ENCODE results near the gene BAD.

BAD gene

DNA sequence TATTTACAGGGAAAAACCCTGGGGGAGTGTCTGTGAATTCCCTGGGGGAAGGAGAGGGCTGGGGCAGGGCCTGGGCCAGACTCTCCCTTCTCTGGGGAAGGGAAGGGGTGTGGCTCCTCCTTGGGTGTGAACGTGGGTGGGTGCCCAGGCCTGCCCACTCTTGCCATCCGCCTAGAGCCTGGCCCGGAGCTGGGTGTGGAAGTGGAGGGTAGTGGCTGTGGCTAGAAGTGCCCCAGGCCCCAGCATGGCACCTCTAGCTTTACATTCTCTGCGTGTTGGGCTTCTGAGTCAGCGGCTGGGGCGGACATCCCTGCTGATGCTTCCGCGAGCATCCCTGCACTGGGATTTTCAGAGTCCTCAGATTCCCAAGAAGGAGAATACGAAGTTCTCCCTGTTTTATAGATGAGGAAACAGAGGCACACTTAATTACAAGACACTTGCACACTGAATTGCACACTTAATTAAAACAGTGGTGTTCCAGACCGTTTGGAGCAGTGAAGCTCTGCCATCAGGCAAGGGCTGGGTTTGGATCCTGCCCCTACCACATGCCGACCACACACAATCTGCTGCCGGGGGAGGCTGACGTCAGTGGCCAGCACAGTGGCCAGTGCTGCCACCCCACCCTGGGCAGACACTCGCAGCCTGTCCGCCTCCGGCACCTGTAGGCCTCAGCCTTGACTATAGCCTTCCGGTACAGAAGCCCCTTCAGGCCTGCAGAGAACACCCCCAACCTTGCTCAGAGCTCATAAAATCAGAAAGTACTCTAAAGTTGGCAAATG lies 7.6 kb downstream of the BAD start:
- Mint-ChIP-seq H3K36me3 (ENCODE audit: low read depth) (peaks cover 5% of the 10 kb centered on the region), H3K27me3 (no peaks in the 10 kb centered on the region), H3K4me1 (ENCODE audit: low read depth) (peaks cover 8% of the 10 kb centered on the region), H3K4me3 (no peak overlapping the region), H3K9me3 (no peaks in the 10 kb centered on the region), H3K27ac (no peak overlapping the region)

DNA sequence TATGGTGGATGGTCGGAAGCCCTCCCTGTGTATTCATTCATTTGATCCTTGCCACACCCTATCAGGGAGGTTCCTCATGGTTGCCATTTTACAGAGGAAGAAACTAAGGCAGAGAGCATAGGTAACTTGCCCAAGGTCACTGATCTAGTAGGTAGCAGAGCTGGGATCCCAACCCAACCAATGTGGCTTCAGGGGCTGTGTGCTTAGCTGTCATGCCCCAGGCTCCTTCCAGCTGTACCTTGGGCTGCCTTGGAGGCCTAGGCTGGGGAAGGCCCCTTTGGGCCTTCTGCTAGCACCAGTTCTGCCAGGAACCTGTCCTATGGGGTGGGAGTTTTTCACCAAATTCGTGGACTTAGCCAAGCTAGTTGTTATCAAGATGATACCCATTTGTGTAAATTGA lies 8.6 kb downstream of the BAD start:
- Mint-ChIP-seq H3K27me3 (no peaks in the 10 kb centered on the region), H3K27ac (no peak overlapping the region), H3K36me3 (ENCODE audit: low read depth) (peaks cover 5% of the 10 kb centered on the region), H3K4me3 (no peak overlapping the region), H3K4me1 (ENCODE audit: low read depth) (peaks cover 11% of the 10 kb centered on the region), H3K9me3 (no peaks in the 10 kb centered on the region)

DNA sequence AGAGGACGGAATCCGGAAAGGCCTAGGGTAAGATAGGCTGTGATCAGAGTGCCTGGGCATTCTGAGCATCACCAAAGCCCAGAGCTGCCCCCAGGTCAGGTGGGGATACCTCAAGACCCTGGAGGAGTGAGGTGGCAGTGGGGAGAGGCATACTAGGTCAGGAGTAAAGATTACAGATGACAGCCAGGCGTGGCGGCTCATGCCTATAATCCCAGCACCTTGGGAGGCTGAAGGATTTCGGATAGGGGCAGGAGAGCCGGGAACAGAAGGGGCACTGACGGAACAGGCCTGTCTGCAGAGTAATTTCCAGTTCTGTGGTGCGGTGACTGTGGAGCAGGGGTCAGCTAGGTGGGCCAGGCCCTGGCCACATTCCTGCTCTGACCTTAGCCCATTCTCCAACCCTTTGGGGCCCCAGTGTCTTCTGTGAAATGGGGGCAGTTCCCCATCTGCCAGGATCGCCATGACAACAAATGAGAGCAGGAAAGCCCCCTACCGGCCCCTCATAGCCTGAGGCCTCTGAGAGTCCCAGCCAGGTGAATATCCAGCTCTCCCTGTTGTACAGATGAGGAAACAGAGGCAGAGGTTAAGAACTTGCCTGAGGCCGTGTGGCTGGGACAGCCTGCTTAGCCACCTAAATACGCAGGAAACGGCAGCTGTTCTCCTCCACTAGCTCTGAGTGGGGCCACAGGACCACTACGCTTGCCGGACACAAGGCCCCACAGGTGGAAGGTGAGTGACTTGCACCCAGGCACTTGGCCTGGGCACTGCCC lies 9.2 kb downstream of the BAD start:
- Mint-ChIP-seq H3K27me3 (no peaks in the 10 kb centered on the region), H3K4me1 (ENCODE audit: low read depth) (peaks cover 11% of the 10 kb centered on the region), H3K4me3 (no peak overlapping the region), H3K9me3 (no peaks in the 10 kb centered on the region), H3K27ac (no peak overlapping the region), H3K36me3 (ENCODE audit: low read depth) (peaks cover 7% of the 10 kb centered on the region)

- Mint-ChIP-seq H3K27me3 (no peaks in the 10 kb centered on the region), H3K4me3 (peak overlapping the region; percentile 95), H3K4me1 (ENCODE audit: low read depth) (peaks cover 28% of the 10 kb centered on the region), H3K36me3 (ENCODE audit: low read depth) (peaks cover 9% of the 10 kb centered on the region), H3K27ac (peak overlapping the region; percentile 96), H3K9me3 (no peaks in the 10 kb centered on the region)
Observed at GRCh38 chr11:64269540-64270220, 14.8 kb downstream of the BAD start.

- Mint-ChIP-seq H3K9me3 (no peaks in the 10 kb centered on the region), H3K4me1 (ENCODE audit: low read depth) (peaks cover 28% of the 10 kb centered on the region), H3K36me3 (ENCODE audit: low read depth) (peaks cover 9% of the 10 kb centered on the region), H3K27me3 (no peaks in the 10 kb centered on the region), H3K27ac (peak overlapping the region; percentile 88), H3K4me3 (peak overlapping the region; percentile 95)
Observed at GRCh38 chr11:64268893-64269539, 15.4 kb downstream of the BAD start.

DNA sequence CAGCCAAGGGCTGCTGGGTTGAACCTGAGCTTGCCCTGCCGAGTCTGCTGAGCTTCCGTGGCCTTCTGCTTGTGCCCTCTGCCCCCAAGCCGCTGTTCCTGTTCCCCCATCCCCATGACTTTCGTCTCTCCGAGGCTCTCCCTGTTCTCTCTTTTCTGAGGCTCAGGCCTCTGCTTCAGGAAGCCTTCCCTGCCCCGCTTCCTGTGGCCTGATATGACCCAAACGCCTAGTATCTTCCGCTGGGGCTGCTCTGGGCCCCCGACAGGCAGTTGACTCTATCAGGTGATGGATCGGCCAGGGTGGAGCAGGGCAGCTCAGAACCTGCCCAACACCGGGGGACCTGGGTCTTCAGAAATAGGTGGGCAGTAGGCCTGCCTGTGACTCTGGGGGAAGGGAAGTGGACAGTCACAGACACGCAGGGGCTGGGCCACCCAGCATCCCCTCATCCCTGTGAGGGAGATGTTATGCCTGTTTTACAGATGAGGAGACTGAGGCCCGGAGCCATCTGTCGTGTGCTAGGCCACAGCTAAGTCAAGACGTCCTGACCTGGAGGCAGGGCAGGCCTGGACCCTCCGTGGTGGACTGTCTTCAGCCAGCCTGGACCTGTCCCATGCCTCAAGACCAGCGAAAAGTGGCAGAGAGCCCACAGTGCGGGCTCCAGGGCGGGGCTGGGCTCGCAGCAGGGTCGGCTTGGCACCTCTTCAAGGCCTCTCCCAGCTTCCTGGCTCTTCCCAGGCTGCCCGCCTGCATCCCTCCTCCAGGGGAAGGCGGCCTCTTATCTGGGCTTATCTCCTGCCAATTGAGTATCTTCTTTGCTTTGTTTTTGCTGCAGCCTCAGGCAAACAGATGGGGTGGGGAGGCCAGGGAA lies 16.2 kb downstream of the BAD start:
- H3K27ac Mint-ChIP-seq, result peak overlapping the region; percentile 88
- H3K36me3 Mint-ChIP-seq (ENCODE audit: low read depth), result peaks cover 9% of the 10 kb centered on the region
- no peaks in the 10 kb centered on the region for H3K27me3 Mint-ChIP-seq
- peak overlapping the region; percentile 95 for H3K4me3 Mint-ChIP-seq
- H3K4me1 Mint-ChIP-seq (ENCODE audit: low read depth), result peaks cover 28% of the 10 kb centered on the region
- no peaks in the 10 kb centered on the region for H3K9me3 Mint-ChIP-seq

GRCh38 chr11:64267207-64267945 lies 17.1 kb downstream of the BAD start:
- Mint-ChIP-seq H3K27me3 (no peaks in the 10 kb centered on the region), H3K9me3 (no peaks in the 10 kb centered on the region), H3K4me3 (peak overlapping the region; percentile 95), H3K4me1 (ENCODE audit: low read depth) (peaks cover 25% of the 10 kb centered on the region), H3K36me3 (ENCODE audit: low read depth) (peaks cover 12% of the 10 kb centered on the region), H3K27ac (peak overlapping the region; percentile 83)

DNA sequence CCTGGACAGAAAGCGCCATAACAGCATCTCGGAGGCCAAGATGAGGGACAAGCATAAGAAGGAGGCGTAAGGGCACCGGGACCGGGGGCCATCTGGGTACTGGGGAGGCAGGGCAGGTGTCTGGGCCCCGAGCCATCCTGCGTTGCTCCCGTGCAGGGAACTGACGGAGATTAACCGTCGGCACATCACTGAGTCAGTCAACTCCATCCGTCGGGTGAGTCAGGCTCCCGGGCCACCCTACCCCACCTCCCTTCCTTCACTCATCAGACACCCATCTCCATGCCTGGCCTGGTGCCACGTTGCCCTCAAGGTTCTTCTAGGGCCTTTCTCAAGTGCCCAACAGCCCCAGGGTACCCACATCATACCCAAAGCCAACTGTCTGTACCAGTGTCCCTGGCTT lies 18.1 kb downstream of the BAD start:
- Mint-ChIP-seq H3K4me1 (ENCODE audit: low read depth) (peaks cover 17% of the 10 kb centered on the region), H3K27me3 (no peaks in the 10 kb centered on the region), H3K9me3 (no peaks in the 10 kb centered on the region), H3K36me3 (ENCODE audit: low read depth) (peaks cover 12% of the 10 kb centered on the region), H3K27ac (no peak overlapping the region), H3K4me3 (no peak overlapping the region)

GRCh38 chr11:64265176-64266160 lies 19.0 kb downstream of the BAD start:
- Mint-ChIP-seq H3K27ac (no peak overlapping the region), H3K9me3 (no peaks in the 10 kb centered on the region), H3K27me3 (no peaks in the 10 kb centered on the region), H3K4me3 (no peak overlapping the region), H3K4me1 (ENCODE audit: low read depth) (peaks cover 17% of the 10 kb centered on the region), H3K36me3 (ENCODE audit: low read depth) (peaks cover 12% of the 10 kb centered on the region)

DNA sequence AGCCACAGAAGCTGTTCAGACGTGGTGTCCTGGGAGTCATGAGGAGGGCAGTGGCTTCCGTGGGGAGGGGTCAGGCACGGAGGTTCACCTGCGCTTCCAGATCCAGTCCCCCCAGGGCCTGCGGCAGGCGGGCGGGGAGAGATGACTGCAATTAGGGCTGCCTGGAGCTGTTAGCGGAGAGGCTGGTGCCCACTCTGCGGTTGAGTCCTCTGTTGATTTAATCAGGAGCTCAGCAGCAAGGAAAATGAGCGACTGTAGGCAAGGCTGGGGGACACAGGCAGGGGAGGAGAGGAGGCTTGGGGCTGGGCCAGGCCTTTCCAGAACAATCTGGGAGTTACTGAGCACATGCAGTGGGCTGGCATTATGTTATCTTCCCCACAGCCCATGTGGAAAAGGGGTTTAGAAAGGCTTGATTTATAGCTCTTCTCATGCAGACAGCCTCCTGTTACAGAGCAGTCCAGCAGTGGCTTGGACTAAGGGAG lies 20.1 kb downstream of the BAD start:
- no peak overlapping the region for H3K27ac Mint-ChIP-seq

DNA sequence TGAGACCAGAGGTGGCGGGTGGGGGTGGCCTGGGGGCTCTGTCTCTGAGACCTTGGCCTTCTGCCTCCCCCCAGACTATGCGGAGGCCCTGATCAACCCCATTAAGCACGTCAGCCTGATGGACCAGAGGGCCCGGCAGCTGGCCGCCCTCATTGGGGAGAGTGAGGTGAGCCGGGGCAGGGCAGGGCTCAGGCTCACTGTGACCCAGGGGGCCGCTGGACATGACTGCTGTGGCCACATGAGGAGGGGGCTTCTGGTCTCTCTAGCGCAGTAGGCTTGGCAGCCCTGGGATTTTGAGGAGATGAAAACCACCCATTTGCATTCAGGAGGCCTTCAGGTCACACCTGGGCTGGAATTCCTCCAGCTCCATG lies 20.5 kb downstream of the BAD start:
- Mint-ChIP-seq H3K9me3 (no peaks in the 10 kb centered on the region), H3K27me3 (no peaks in the 10 kb centered on the region), H3K27ac (no peak overlapping the region), H3K4me1 (ENCODE audit: low read depth) (peaks cover 27% of the 10 kb centered on the region), H3K4me3 (no peak overlapping the region), H3K36me3 (ENCODE audit: low read depth) (peaks cover 19% of the 10 kb centered on the region)

More for the DNA sequence above, 20.1 kb downstream of the BAD start:
- H3K9me3 Mint-ChIP-seq, result no peaks in the 10 kb centered on the region
- H3K27me3 Mint-ChIP-seq, result no peaks in the 10 kb centered on the region
- H3K36me3 Mint-ChIP-seq (ENCODE audit: low read depth), result peaks cover 17% of the 10 kb centered on the region
- H3K4me1 Mint-ChIP-seq (ENCODE audit: low read depth), result peaks cover 28% of the 10 kb centered on the region
- H3K4me3 Mint-ChIP-seq, result no peak overlapping the region

GRCh38 chr11:64263021-64263946 lies 21.2 kb downstream of the BAD start:
- H3K4me1 Mint-ChIP-seq (ENCODE audit: low read depth), result peaks cover 21% of the 10 kb centered on the region
- H3K27me3 Mint-ChIP-seq, result no peaks in the 10 kb centered on the region
- H3K9me3 Mint-ChIP-seq, result no peaks in the 10 kb centered on the region
- H3K4me3 Mint-ChIP-seq, result no peak overlapping the region
- peaks cover 16% of the 10 kb centered on the region for H3K36me3 Mint-ChIP-seq (ENCODE audit: low read depth)
- no peak overlapping the region for H3K27ac Mint-ChIP-seq

Measured in stimulated activated naive CD8-positive, alpha-beta T cell treated with anti-CD3 and anti-CD28 coated beads, Interleukin-15, Interleukin-2, amounts not matched to agents 100 ng/mL and 50 ng/mL, for 24 hours (primary cell).